ENCODE measurements around the gene SLC7A4.
A peak's percentile ranks its signal among the peaks of the same experiment; 100 is the strongest.
"Not testable (repeated sequence)": the region's sequence is repeated elsewhere in the genome, so short reads cannot be mapped to it uniquely, and the experiment has no call there.

Gene SLC7A4

GRCh38 chr22:21064917-21065864 is 32.8 kb upstream of the SLC7A4 start:
- no peak for DNase-seq

GRCh38 chr22:21064425-21064824 is 32.1 kb upstream of the SLC7A4 start:
- not testable (repeated sequence) for DNase-seq

GRCh38 chr22:21061660-21062321 is 29.4 kb upstream of the SLC7A4 start:
- DNase-seq = not testable (repeated sequence)

GRCh38 chr22:21060363-21060762 is 28.0 kb upstream of the SLC7A4 start:
- DNase-seq = not testable (repeated sequence)

GRCh38 chr22:21055880-21056319 is 23.5 kb upstream of the SLC7A4 start:
- DNase-seq = no peak

- no peak for DNase-seq
These were observed 23.1 kb upstream of the SLC7A4 start for GRCh38 chr22:21055564-21055834.

GRCh38 chr22:21054714-21055563 is 22.6 kb upstream of the SLC7A4 start:
- no peak for DNase-seq

- no peak for DNase-seq
These were observed 21.8 kb upstream of the SLC7A4 start for GRCh38 chr22:21054046-21054713.

GRCh38 chr22:21052715-21053459 is 20.5 kb upstream of the SLC7A4 start:
- DNase-seq = no peak

GRCh38 chr22:21051831-21052400 is 19.6 kb upstream of the SLC7A4 start:
- no peak for DNase-seq

- DNase-seq = no peak
These were observed 18.9 kb upstream of the SLC7A4 start for GRCh38 chr22:21051145-21051830.

GRCh38 chr22:21048965-21049364 is 16.6 kb upstream of the SLC7A4 start:
- not testable (repeated sequence) for DNase-seq

GRCh38 chr22:21048448-21048847 is 16.1 kb upstream of the SLC7A4 start:
- DNase-seq = not testable (repeated sequence)

- peak; percentile 26 for DNase-seq
These were observed 15.4 kb upstream of the SLC7A4 start for GRCh38 chr22:21047730-21048129.

GRCh38 chr22:21047035-21047661 is 14.8 kb upstream of the SLC7A4 start:
- DNase-seq = no peak

GRCh38 chr22:21045585-21046294 is 13.4 kb upstream of the SLC7A4 start, which contains the start of gene LRRC74B:
Gene LRRC74B (plus strand): TSS chr22:21045946. CDS start chr22:21045987, 41 bp downstream.
- peak; percentile 87 for DNase-seq

- DNase-seq = peak; percentile 71
These were observed 12.7 kb upstream of the SLC7A4 start for GRCh38 chr22:21044931-21045584.

GRCh38 chr22:21043860-21044535 is 11.6 kb upstream of the SLC7A4 start:
- DNase-seq = no peak

Data from NCI-H510A treated with DMSO at 0.1 percent for 48 hours (cell line).